ENCODE results near the gene C12orf75. TPM values are rescaled to one million over a fixed set of nuclear protein-coding genes. Genes with fewer than 3 reads are reported as not detected.

C12orf75 gene
- total RNA-seq, 1 donor from 2014 or later = 169 TPM

DNA sequence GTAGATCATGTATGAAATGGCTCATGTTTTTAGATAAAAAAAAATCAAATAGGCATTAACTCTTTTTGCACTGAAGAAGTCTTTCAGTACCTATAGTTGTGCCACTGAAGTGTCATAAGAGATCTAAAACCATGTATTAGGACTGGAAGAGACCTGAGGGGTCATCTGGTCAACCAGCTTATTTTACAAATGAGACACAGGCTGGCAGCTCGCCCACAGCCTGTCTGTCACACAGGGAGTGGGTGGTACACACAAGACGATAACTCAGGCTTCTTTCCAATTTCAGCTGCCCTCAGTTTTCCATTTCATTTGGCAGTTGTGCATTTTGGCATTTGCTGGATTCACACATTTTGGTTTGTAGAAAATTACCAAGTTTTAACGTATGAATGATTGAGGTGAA is 34.7 kb downstream of the C12orf75 start:
- H3K9me3 Mint-ChIP-seq (ENCODE audit: unreplicated experiment) = no peaks in the 10 kb centered on the region
- peaks cover 18% of the 10 kb centered on the region for H3K36me3 Mint-ChIP-seq (ENCODE audit: unreplicated experiment)

DNA sequence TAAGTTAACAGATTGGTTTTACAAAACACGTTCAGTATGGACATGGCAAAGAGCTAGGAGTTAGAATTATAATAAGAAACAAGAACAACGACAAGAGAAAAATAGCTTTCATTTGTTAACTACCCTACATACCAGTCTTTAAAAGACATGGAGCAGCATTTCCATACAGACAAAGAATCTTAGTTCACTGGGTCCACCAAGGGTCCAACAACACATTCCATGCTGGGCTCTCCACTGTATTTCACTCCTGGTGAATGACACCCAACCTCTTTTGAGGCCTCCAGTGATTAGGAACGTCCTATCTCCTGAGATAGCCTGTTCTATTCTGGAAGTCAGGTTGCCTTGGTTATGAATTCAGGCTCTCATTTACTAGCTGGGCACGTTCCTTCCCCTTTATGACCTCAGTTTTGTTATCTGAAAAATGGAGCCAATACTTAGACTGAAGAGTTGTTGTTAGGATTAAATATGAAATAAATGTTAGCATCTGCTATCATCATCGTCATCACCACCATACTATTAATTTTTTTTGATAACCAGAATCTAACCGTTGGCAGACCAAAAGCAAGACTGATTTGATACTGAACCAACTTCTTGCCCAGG is 37.7 kb downstream of the C12orf75 start:
- H3K36me3 Mint-ChIP-seq (ENCODE audit: unreplicated experiment) = peaks cover 18% of the 10 kb centered on the region
- no peak for DNase-seq (ENCODE audit: extremely low spot score, unreplicated experiment)
- TF ChIP-seq, protein P1, sequence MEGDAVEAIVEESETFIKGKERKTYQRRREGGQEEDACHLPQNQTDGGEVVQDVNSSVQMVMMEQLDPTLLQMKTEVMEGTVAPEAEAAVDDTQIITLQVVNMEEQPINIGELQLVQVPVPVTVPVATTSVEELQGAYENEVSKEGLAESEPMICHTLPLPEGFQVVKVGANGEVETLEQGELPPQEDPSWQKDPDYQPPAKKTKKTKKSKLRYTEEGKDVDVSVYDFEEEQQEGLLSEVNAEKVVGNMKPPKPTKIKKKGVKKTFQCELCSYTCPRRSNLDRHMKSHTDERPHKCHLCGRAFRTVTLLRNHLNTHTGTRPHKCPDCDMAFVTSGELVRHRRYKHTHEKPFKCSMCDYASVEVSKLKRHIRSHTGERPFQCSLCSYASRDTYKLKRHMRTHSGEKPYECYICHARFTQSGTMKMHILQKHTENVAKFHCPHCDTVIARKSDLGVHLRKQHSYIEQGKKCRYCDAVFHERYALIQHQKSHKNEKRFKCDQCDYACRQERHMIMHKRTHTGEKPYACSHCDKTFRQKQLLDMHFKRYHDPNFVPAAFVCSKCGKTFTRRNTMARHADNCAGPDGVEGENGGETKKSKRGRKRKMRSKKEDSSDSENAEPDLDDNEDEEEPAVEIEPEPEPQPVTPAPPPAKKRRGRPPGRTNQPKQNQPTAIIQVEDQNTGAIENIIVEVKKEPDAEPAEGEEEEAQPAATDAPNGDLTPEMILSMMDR (IDR thresholded peaks at IDR 0.05) = no peak
- H3K27me3 Mint-ChIP-seq (ENCODE audit: unreplicated experiment) = no peaks in the 10 kb centered on the region
- no peak overlapping the region for H3K4me3 Mint-ChIP-seq (ENCODE audit: unreplicated experiment)
- peak overlapping the region; percentile 3 for H3K27ac Mint-ChIP-seq (ENCODE audit: unreplicated experiment)
- H3K4me1 Mint-ChIP-seq (ENCODE audit: unreplicated experiment) = peaks cover 23% of the 10 kb centered on the region
- H3K9me3 Mint-ChIP-seq (ENCODE audit: unreplicated experiment) = no peaks in the 10 kb centered on the region

More for the DNA sequence above, 34.7 kb downstream of the C12orf75 start:
- TF ChIP-seq, protein P1 (IDR thresholded peaks at IDR 0.05) = no peak
- Mint-ChIP-seq H3K27me3 (ENCODE audit: unreplicated experiment) (no peaks in the 10 kb centered on the region), H3K4me1 (ENCODE audit: unreplicated experiment) (peaks cover 23% of the 10 kb centered on the region), H3K27ac (ENCODE audit: unreplicated experiment) (peak overlapping the region; percentile 38), H3K4me3 (ENCODE audit: unreplicated experiment) (no peak overlapping the region)
- no peak for DNase-seq (ENCODE audit: extremely low spot score, unreplicated experiment)

DNA sequence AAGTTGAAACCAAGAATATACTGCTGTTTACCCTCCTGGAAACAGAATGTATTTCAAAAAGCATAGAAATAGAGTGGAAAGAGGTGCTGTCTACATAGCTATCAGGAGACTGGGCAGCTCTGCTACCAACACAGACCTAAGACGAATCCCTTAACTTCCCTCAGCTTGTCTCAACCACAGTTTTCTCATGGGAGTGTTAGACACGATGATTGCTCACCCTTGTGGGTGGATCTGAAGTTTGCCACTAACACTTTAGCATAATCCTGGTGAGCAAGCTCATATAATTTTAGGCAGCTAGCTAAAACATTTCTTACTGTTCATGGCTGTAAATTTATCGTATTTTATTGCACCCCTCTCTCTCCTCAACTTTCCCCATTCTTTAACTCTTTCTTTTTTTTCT is 38.5 kb downstream of the C12orf75 start:
- H3K4me1 Mint-ChIP-seq (ENCODE audit: unreplicated experiment) = peaks cover 23% of the 10 kb centered on the region
- H3K36me3 Mint-ChIP-seq (ENCODE audit: unreplicated experiment) = peaks cover 18% of the 10 kb centered on the region
- H3K27me3 Mint-ChIP-seq (ENCODE audit: unreplicated experiment) = no peaks in the 10 kb centered on the region
- no peaks in the 10 kb centered on the region for H3K9me3 Mint-ChIP-seq (ENCODE audit: unreplicated experiment)
- peak overlapping the region; percentile 62 for H3K27ac Mint-ChIP-seq (ENCODE audit: unreplicated experiment)
- no peak for DNase-seq (ENCODE audit: extremely low spot score, unreplicated experiment)
- TF ChIP-seq, protein P1 (IDR thresholded peaks at IDR 0.05) = peak; percentile 39
- no peak overlapping the region for H3K4me3 Mint-ChIP-seq (ENCODE audit: unreplicated experiment)

DNA sequence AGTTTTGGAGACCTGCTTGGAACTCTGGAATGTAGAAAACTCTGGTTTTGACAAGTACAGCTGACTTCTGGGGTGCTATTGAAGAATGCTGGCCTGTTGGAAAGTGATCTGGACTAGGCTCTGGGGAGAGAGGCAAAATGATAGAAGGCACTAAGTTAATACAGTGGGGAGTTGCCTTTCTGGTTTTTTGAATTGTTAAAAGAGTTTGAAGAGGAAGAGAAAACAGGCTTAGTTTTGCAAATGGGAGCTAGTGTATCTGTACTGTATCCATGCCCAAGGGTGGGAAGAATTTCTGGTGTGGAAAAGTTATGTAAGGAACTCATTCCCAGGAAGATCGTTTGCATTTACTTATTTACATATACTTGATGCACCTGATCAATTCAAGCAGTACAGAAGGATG is 43.8 kb downstream of the C12orf75 start:
- TF ChIP-seq, protein P1 (IDR thresholded peaks at IDR 0.05) = no peak
- Mint-ChIP-seq H3K9me3 (ENCODE audit: unreplicated experiment) (no peaks in the 10 kb centered on the region), H3K27me3 (ENCODE audit: unreplicated experiment) (no peaks in the 10 kb centered on the region), H3K4me1 (ENCODE audit: unreplicated experiment) (peaks cover 3% of the 10 kb centered on the region), H3K36me3 (ENCODE audit: unreplicated experiment) (peaks cover 12% of the 10 kb centered on the region), H3K27ac (ENCODE audit: unreplicated experiment) (no peak overlapping the region), H3K4me3 (ENCODE audit: unreplicated experiment) (no peak overlapping the region)
- no peak for DNase-seq (ENCODE audit: extremely low spot score, unreplicated experiment)

DNA sequence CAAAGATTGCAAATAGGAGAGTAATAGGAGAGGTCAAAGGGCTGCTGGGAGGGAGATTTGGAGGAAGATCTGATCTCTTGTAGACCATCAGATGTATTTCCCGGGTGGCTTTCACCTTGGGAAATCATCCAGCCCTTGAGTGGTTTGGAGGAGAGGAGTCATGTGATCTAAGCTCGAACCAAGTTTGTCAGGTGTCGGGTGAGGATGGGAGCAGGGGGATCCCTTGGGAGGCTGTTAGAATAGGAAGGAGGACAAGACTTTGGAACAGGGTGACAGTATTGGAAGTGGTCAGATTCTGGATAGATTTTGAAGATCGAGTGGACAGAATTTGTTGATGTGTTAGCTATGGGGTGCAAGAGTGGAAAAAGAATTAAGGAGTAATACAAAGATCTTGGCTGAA is 46.6 kb downstream of the C12orf75 start:
- Mint-ChIP-seq H3K27ac (ENCODE audit: unreplicated experiment) (no peak overlapping the region), H3K4me3 (ENCODE audit: unreplicated experiment) (no peak overlapping the region), H3K9me3 (ENCODE audit: unreplicated experiment) (no peaks in the 10 kb centered on the region)

More for the DNA sequence above, 46.6 kb downstream of the C12orf75 start:
- no peaks in the 10 kb centered on the region for H3K27me3 Mint-ChIP-seq (ENCODE audit: unreplicated experiment)
- peaks cover 8% of the 10 kb centered on the region for H3K36me3 Mint-ChIP-seq (ENCODE audit: unreplicated experiment)
- no peak for DNase-seq (ENCODE audit: extremely low spot score, unreplicated experiment)
- TF ChIP-seq, protein P1 (IDR thresholded peaks at IDR 0.05) = no peak
- H3K4me1 Mint-ChIP-seq (ENCODE audit: unreplicated experiment) = no peaks in the 10 kb centered on the region

All from osteocyte (in vitro differentiated cells).